ENCODE data around the gene ADCK2.

ADCK2 gene

GRCh38 chr7:140635345-140635744, 37.4 kb upstream of the ADCK2 start:
- TF ChIP-seq, protein P1, sequence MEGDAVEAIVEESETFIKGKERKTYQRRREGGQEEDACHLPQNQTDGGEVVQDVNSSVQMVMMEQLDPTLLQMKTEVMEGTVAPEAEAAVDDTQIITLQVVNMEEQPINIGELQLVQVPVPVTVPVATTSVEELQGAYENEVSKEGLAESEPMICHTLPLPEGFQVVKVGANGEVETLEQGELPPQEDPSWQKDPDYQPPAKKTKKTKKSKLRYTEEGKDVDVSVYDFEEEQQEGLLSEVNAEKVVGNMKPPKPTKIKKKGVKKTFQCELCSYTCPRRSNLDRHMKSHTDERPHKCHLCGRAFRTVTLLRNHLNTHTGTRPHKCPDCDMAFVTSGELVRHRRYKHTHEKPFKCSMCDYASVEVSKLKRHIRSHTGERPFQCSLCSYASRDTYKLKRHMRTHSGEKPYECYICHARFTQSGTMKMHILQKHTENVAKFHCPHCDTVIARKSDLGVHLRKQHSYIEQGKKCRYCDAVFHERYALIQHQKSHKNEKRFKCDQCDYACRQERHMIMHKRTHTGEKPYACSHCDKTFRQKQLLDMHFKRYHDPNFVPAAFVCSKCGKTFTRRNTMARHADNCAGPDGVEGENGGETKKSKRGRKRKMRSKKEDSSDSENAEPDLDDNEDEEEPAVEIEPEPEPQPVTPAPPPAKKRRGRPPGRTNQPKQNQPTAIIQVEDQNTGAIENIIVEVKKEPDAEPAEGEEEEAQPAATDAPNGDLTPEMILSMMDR (IDR thresholded peaks at IDR 0.05; ENCODE audit: control insufficient read depth, extremely low read depth, insufficient read depth), result no peak
- H3K4me3 ChIP-seq (ENCODE audit: low read depth, low read length), result no peak overlapping the region
- no peak for DNase-seq (ENCODE audit: low read depth)

- H3K4me3 ChIP-seq (ENCODE audit: low read depth, low read length), result no peak overlapping the region
- DNase-seq (ENCODE audit: low read depth), result no peak
- TF ChIP-seq, protein P1 (IDR thresholded peaks at IDR 0.05; ENCODE audit: control insufficient read depth, extremely low read depth, insufficient read depth), result no peak
Measured at GRCh38 chr7:140635816-140636215, 36.9 kb upstream of the ADCK2 start.

DNA sequence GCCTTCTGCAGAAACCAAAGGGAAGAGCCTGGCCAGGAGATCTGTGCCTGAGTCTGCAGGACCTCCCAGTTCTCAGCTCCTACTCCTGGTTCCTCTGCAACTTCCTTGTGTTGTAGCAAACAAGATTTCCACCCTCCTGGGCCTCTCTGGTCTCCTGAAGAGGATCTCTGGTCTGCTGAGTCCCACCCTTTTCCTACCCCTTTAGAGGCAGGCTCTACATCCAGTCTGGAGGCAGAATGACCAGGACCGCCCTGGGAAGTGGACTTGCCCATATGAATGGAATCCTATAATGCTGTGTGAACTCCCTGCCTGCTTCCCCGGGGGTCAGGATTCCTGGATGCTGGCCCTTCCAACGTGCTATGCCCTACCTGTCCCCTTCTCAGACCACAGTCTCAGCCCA, 35.3 kb upstream of the ADCK2 start:
- DNase-seq (ENCODE audit: low read depth), result no peak
- H3K4me3 ChIP-seq (ENCODE audit: low read depth, low read length), result no peak overlapping the region
- TF ChIP-seq, protein P1 (IDR thresholded peaks at IDR 0.05; ENCODE audit: control insufficient read depth, extremely low read depth, insufficient read depth), result no peak

DNA sequence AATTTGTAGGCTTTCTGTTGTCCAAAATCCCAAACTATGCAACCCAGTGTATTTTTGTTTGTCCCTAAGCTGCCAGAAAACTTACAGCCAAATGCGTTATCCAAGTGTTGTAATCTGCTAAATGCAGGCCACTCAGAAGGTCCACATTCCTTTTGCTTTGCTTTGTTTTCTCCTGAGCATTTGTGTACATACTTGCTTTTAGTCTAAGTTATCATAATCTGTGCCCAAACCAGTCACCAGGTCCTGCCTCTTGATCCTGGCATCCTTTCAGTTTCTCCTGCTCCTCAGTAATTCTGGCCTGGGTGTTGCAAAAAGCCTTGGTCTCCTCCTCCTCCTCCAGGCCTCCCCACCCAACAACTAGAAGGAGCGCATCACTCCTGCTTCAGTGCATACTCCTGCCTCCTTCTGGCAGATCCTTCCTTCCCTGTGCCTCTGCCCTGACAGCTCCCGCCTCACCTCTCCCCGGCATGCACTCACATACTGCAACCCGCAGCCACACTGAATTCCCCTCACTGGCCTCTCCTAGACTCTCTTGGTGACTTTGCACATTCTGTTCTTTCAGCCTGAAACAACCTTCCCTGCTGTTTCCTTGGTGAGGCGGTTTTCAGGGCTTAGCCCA, 34.5 kb upstream of the ADCK2 start:
- no peak for DNase-seq (ENCODE audit: low read depth)
- TF ChIP-seq, protein P1 (IDR thresholded peaks at IDR 0.05; ENCODE audit: control insufficient read depth, extremely low read depth, insufficient read depth), result no peak
- H3K4me3 ChIP-seq (ENCODE audit: low read depth, low read length), result no peak overlapping the region

GRCh38 chr7:140639366-140640053, 33.2 kb upstream of the ADCK2 start:
- TF ChIP-seq, protein P1 (IDR thresholded peaks at IDR 0.05; ENCODE audit: control insufficient read depth, extremely low read depth, insufficient read depth), result no peak
- H3K4me3 ChIP-seq (ENCODE audit: low read depth, low read length), result peak overlapping the region; percentile 35
- no peak for DNase-seq (ENCODE audit: low read depth)

DNA sequence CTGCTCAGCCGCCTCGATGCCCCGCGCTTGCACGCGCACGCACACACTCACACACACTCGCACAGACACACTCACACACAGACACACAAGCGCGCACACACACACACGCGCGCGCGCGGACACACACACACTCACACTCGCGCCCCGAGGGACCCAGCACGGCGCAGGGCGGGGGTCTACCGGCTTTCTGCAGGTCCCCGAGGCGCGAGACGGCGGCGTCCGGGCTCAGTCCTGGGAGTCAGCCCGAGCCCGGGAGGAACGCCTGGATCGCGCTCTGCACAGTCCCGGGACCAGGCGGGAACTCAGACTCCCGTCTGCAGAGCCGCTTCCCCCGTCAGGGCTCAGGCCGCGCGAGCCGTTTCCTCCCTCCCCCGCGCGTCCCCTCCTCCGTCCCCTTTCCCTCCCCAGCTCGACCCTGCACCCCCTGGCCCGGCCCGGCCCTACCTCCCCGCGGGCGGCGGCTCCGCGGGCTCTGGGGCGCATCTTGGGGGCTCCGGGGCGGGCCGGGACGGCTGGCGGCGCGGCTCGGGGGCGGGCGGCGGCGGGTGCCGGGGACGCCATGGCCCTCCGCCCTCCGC, 32.6 kb upstream of the ADCK2 start:
- TF ChIP-seq, protein P1 (IDR thresholded peaks at IDR 0.05; ENCODE audit: control insufficient read depth, extremely low read depth, insufficient read depth), result no peak
- DNase-seq (ENCODE audit: low read depth), result no peak
- H3K4me3 ChIP-seq (ENCODE audit: low read depth, low read length), result peak overlapping the region; percentile 35
